ENCODE measurements around the gene DSCAM. TPM values are rescaled to one million over a fixed set of nuclear protein-coding genes. Genes with fewer than 3 reads are reported as not detected.

DSCAM gene
- total RNA-seq, 1 donor from 2014 or later, result not detected

- Histone ChIP-seq H3K36me3 (no peaks in the 10 kb centered on the region), H3K4me3 (no peak overlapping the region), H3K27me3 (no peaks in the 10 kb centered on the region), H3K9me3 (no peaks in the 10 kb centered on the region), H3K4me1 (no peaks in the 10 kb centered on the region), H3K27ac (no peak overlapping the region)
- no peak for DNase-seq (ENCODE audit: extremely low spot score in 2 of 2)
- TF ChIP-seq CTCF (IDR thresholded peaks at IDR 0.05), result no peak
- no peak for TF ChIP-seq POLR2A (IDR thresholded peaks at IDR 0.05)
- TF ChIP-seq POLR2AphosphoS5 (IDR thresholded peaks at IDR 0.05; ENCODE audit: insufficient read depth in 1 of 2, low read depth in 1 of 2), result no peak
- intact Hi-C loops (cut with DNase I), result no loop called here
These were observed 413.4 kb downstream of the DSCAM start for GRCh38 chr21:40433538-40433937.

- Histone ChIP-seq H3K36me3 (no peaks in the 10 kb centered on the region), H3K4me1 (no peaks in the 10 kb centered on the region), H3K27ac (no peak overlapping the region), H3K9me3 (no peaks in the 10 kb centered on the region), H3K4me3 (no peak overlapping the region), H3K27me3 (no peaks in the 10 kb centered on the region)
- no peak for TF ChIP-seq POLR2AphosphoS5 (IDR thresholded peaks at IDR 0.05; ENCODE audit: insufficient read depth in 1 of 2, low read depth in 1 of 2)
- TF ChIP-seq CTCF (IDR thresholded peaks at IDR 0.05), result no peak
- TF ChIP-seq POLR2A (IDR thresholded peaks at IDR 0.05), result no peak
- DNase-seq (ENCODE audit: extremely low spot score in 2 of 2), result no peak
- intact Hi-C loops (cut with DNase I), result no loop called here
These were observed 421.0 kb downstream of the DSCAM start for GRCh38 chr21:40425981-40426380.

GRCh38 chr21:40422896-40423635, 423.9 kb downstream of the DSCAM start:
- Histone ChIP-seq H3K9me3 (no peaks in the 10 kb centered on the region), H3K36me3 (no peaks in the 10 kb centered on the region), H3K27me3 (no peaks in the 10 kb centered on the region), H3K4me1 (no peaks in the 10 kb centered on the region), H3K4me3 (no peak overlapping the region), H3K27ac (no peak overlapping the region)
- DNase-seq (ENCODE audit: extremely low spot score in 2 of 2), result no peak
- TF ChIP-seq CTCF (IDR thresholded peaks at IDR 0.05), result no peak
- TF ChIP-seq POLR2A (IDR thresholded peaks at IDR 0.05), result no peak
- TF ChIP-seq POLR2AphosphoS5 (IDR thresholded peaks at IDR 0.05; ENCODE audit: insufficient read depth in 1 of 2, low read depth in 1 of 2), result no peak
- intact Hi-C loops (cut with DNase I), result no loop called here

- Histone ChIP-seq H3K27me3 (no peaks in the 10 kb centered on the region), H3K9me3 (no peaks in the 10 kb centered on the region), H3K36me3 (no peaks in the 10 kb centered on the region), H3K4me1 (no peaks in the 10 kb centered on the region), H3K27ac (no peak overlapping the region), H3K4me3 (no peak overlapping the region)
- no peak for TF ChIP-seq POLR2A (IDR thresholded peaks at IDR 0.05)
- TF ChIP-seq POLR2AphosphoS5 (IDR thresholded peaks at IDR 0.05; ENCODE audit: insufficient read depth in 1 of 2, low read depth in 1 of 2), result no peak
- no peak for TF ChIP-seq CTCF (IDR thresholded peaks at IDR 0.05)
- intact Hi-C loops (cut with DNase I), result no loop called here
- DNase-seq (ENCODE audit: extremely low spot score in 2 of 2), result no peak
These were observed 425.8 kb downstream of the DSCAM start for GRCh38 chr21:40421121-40421520.

GRCh38 chr21:40416572-40416971, 430.4 kb downstream of the DSCAM start:
- Histone ChIP-seq H3K4me3 (no peak overlapping the region), H3K27ac (no peak overlapping the region), H3K27me3 (no peaks in the 10 kb centered on the region), H3K36me3 (no peaks in the 10 kb centered on the region), H3K4me1 (no peaks in the 10 kb centered on the region), H3K9me3 (no peaks in the 10 kb centered on the region)
- intact Hi-C loops (cut with DNase I), result no loop called here
- TF ChIP-seq POLR2AphosphoS5 (IDR thresholded peaks at IDR 0.05; ENCODE audit: insufficient read depth in 1 of 2, low read depth in 1 of 2), result no peak
- no peak for TF ChIP-seq POLR2A (IDR thresholded peaks at IDR 0.05)
- TF ChIP-seq CTCF (IDR thresholded peaks at IDR 0.05), result no peak
- no peak for DNase-seq (ENCODE audit: extremely low spot score in 2 of 2)

Measured in vagina (tissue), 2 donors.